Lung (tissue), 12 donors: Measurements from ENCODE around the gene SND1. TPM values are rescaled to one million over a fixed set of nuclear protein-coding genes. Genes with fewer than 3 reads are reported as not detected.

Experiments
- ATAC-seq: fragments of 200-7000 bp; cut with Tn5 transposase; one replicate; pipeline ENCODE4 v1.9.1; 2020; ENCODE audit warnings: moderate number of reproducible peaks; ENCODE audit not compliant: insufficient read depth, low FRiP score
- DNase-seq, 3 donors: peaks; one replicate each; pipeline ENCODE4 v3.0.0-alpha.2; 2013 to 2017
- H3K27ac ChIP-seq, 2 donors: one replicate each; pipeline ENCODE4 v1.5.1; 2013; ENCODE audit warnings: mild to moderate bottlenecking in 2 of 2, moderate library complexity in 2 of 2, control low read depth in 1 of 2, inconsistent platforms in 1 of 2, low read depth in 1 of 2, low read length in 1 of 2
- H3K27me3 ChIP-seq, 3 donors: one replicate each; pipeline ENCODE4 v1.5.1; 2013; ENCODE audit warnings: low read length in 2 of 3; ENCODE audit not compliant: control insufficient read depth in 3 of 3, insufficient read depth in 3 of 3
- H3K36me3 ChIP-seq, 4 donors: one replicate each; pipeline ENCODE4 v1.5.1; 2013; ENCODE audit warnings: low read length in 4 of 4, mild to moderate bottlenecking in 1 of 4, moderate library complexity in 1 of 4; ENCODE audit not compliant: control insufficient read depth in 4 of 4, insufficient read depth in 4 of 4
- H3K4me1 ChIP-seq, 5 donors: one replicate each; pipeline ENCODE4 v1.5.1; 2013; ENCODE audit warnings: low read length in 5 of 5, mild to moderate bottlenecking in 2 of 5, moderate library complexity in 1 of 5; ENCODE audit not compliant: control insufficient read depth in 5 of 5, insufficient read depth in 5 of 5
- H3K4me3 ChIP-seq: one replicate; pipeline ENCODE4 v1.5.1; 2013; ENCODE audit warnings: mild to moderate bottlenecking, control low read depth, moderate library complexity
- H3K9ac ChIP-seq, 2 donors: one replicate each; pipeline ENCODE4 v1.5.1; 2013; ENCODE audit warnings: low read length in 2 of 2, control low read depth in 1 of 2; ENCODE audit not compliant: insufficient read depth in 1 of 2
- H3K9me3 ChIP-seq, 4 donors: one replicate each; pipeline ENCODE4 v1.5.1; 2013; ENCODE audit warnings: low read length in 3 of 4, mild to moderate bottlenecking in 1 of 4, moderate library complexity in 1 of 4; ENCODE audit not compliant: control insufficient read depth in 4 of 4, insufficient read depth in 3 of 4
- CTCF ChIP-seq: IDR thresholded peaks from 2 replicates; pipeline ENCODE4 v1.5.1; 2012; ENCODE audit warnings: mild to moderate bottlenecking; ENCODE audit errors: control extremely low read depth, extremely low read depth
- WGBS, 2 donors: extraction: QIAGEN DNeasy Blood & Tissue Kit; methylation state at CpG; one replicate each; pipeline ENCODE4 v1.1.7; 2013; 5-methylcytosine and 5-hydroxymethylcytosine counted together
- polyA plus RNA-seq, 2 donors: library from polyadenylated mRNA; stranded (reverse); fragments of 200-250 nt; gene quantifications; one replicate each; pipeline ENCODE4 v1.2.1, GENCODE V29; 2013
- total RNA-seq, 2 donors: library from RNA; depleted of rRNA in 1 of 2; stranded (reverse); fragments of >200 nt in 1 of 2; gene quantifications; one replicate each; pipeline ENCODE4 v1.2.1, GENCODE V29; 2014 to 2021
- donor health status: control.
- donor health status: control.
- donor health status: Bipolar disorder and iron deficiency.
- donor health status: healthy.
- donor health status: DM: yes; HTN: yes; CAD: no.

The SND1 gene
- total and polyA plus RNA-seq, 4 donors, result 94.5 to 210 (median 137) TPM

DNA sequence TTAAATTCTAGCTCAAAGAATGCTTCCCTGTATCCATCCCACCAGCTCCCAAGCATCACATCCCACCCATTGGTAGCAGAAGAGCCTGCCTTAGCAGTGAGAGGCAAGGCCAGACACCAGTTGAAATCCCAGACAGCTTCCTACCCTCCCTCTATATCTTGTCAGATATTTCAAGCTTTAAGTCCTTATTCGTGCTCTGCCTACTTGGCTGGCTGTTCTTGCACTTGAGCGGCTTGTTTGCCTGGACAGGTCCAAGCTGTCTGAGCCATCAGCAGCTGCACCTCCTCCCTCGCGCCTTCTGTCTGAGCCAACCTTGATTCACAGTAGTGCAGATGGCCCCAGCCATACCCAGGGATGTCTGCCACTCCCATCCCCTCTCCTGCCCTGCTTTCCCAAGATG is 362.8 kb downstream of the SND1 start:
- Histone ChIP-seq H3K9me3 (no peaks in the 10 kb centered on the region), H3K4me3 (no peak overlapping the region), H3K36me3 (peaks cover 0 to 6% (median 1%) of the 10 kb centered on the region in 4 donors), H3K9ac (no peak overlapping the region), H3K27ac (no peak overlapping the region), H3K27me3 (no peaks in the 10 kb centered on the region), H3K4me1 (peaks cover 7 to 38% (median 27%) of the 10 kb centered on the region in 5 donors)
- WGBS, 2 donors, result 82 to 90% methylated on average over 4 of the region's 4 CpGs
- no peak for ATAC-seq
- DNase-seq, result peak; percentile 62 to 73 (median 63)
- TF ChIP-seq CTCF, result no peak

DNA sequence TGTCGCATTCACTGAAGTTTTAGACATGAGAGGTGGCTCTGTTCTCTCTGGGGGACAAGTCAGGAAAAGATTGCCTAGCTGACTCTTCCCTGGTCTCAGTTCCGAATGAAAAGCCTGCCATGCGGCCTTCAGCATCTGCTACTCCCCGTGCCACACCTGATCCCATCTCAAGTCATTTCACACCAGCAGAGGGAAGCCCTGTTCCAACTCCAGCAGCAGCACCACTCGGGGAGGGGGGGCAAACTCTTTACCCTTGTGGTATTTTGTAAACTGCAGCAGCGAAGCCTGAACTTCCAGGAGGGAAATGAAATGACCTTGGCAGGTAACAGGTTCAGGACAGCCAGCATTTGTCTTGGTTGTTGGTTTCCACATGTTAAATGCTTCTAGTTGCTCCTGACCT is 365.5 kb downstream of the SND1 start:
- WGBS, 2 donors, result 67 to 71% methylated on average over 6 of the region's 6 CpGs
- DNase-seq (peak in 1 of 3 donors; percentile 41), ATAC-seq (no peak)
- peaks cover 2 to 8% (median 4%) of the 10 kb centered on the region in 4 donors for H3K36me3 ChIP-seq
- no peaks in the 10 kb centered on the region for H3K9me3 ChIP-seq
- H3K4me3 ChIP-seq, result no peak overlapping the region
- no peaks in the 10 kb centered on the region for H3K27me3 ChIP-seq
- no peak overlapping the region for H3K9ac ChIP-seq
- peak overlapping the region in 1 of 2 donors; percentile 44 for H3K27ac ChIP-seq
- H3K4me1 ChIP-seq, result peaks cover 0 to 29% (median 23%) of the 10 kb centered on the region in 5 donors
- TF ChIP-seq CTCF, result no peak

- H3K4me1 ChIP-seq, result peaks cover 0 to 29% (median 23%) of the 10 kb centered on the region in 5 donors
- H3K9ac ChIP-seq, result no peak overlapping the region
- DNase-seq (peak; percentile 28 to 61 (median 40)), ATAC-seq (peak; percentile 79)
- peaks cover 2 to 8% (median 4%) of the 10 kb centered on the region in 4 donors for H3K36me3 ChIP-seq
- H3K27ac ChIP-seq, result peak overlapping the region in 1 of 2 donors; percentile 44
- H3K4me3 ChIP-seq, result no peak overlapping the region
- H3K27me3 ChIP-seq, result no peaks in the 10 kb centered on the region
- 66 to 75% methylated on average over 8 of the region's 8 CpGs for WGBS, 2 donors
- no peaks in the 10 kb centered on the region for H3K9me3 ChIP-seq
- no peak for TF ChIP-seq CTCF
These were observed 366.2 kb downstream of the SND1 start for GRCh38 chr7:128017862-128018845.
